Cardiac fibroblast (primary cell): ENCODE data around the gene NXN.

Source experiments
- DNase-seq, 2 donors: peaks; one replicate each; pipeline versions ENCODE4 v3.0.0 to v3.0.0-alpha.2; 2010; ENCODE audit warnings: low read depth in 2 of 2
- H3K4me3 ChIP-seq, 2 donors: replicated peaks in 1 of 2; 1 replicate in 1 of 2; 2 replicates in 1 of 2; pipeline ENCODE4 v1.5.1; 2011; ENCODE audit warnings: low read depth in 2 of 2, low read length in 2 of 2, mild to moderate bottlenecking in 2 of 2, moderate library complexity in 1 of 2
- CTCF ChIP-seq: IDR thresholded peaks from one replicate; pipeline ENCODE4 v1.5.1; 2011; ENCODE audit warnings: low read depth, mild to moderate bottlenecking, low read length, inconsistent platforms

The NXN gene

GRCh38 chr17:824378-824777, 155.2 kb downstream of the NXN start:
- H3K4me3 ChIP-seq: no peak overlapping the region
- no peak for TF ChIP-seq CTCF
- DNase-seq: no peak

- H3K4me3 ChIP-seq: no peak overlapping the region
- no peak for TF ChIP-seq CTCF
- DNase-seq: no peak
Observed at GRCh38 chr17:823501-823902, 156.1 kb downstream of the NXN start.

GRCh38 chr17:819251-819650, 160.3 kb downstream of the NXN start:
- TF ChIP-seq CTCF: no peak
- no peak for DNase-seq
- H3K4me3 ChIP-seq: no peak overlapping the region

- no peak for TF ChIP-seq CTCF
- no peak overlapping the region for H3K4me3 ChIP-seq
- no peak for DNase-seq
Observed at GRCh38 chr17:814371-814770, 165.2 kb downstream of the NXN start.

GRCh38 chr17:812638-813204, 166.9 kb downstream of the NXN start:
- TF ChIP-seq CTCF: no peak
- no peak for DNase-seq
- H3K4me3 ChIP-seq: no peak overlapping the region

- DNase-seq: no peak
- H3K4me3 ChIP-seq: no peak overlapping the region
- TF ChIP-seq CTCF: no peak
Observed at GRCh38 chr17:811051-811784, 168.4 kb downstream of the NXN start.
